Activated T-cell treated with anti-CD3 and anti-CD28 coated beads, Interleukin-2, amount 50 U/mL, for 48 hours (primary cell): ENCODE data around the gene NDE1.
"Not testable (repeated sequence)": the region's sequence is repeated elsewhere in the genome, so short reads cannot be mapped to it uniquely, and the experiment has no call there.

Source experiments
- DNase-seq, 2 experiments: peaks; one replicate each; pipeline ENCODE4 v3.0.0-alpha.2; 2020

The NDE1 gene

DNA sequence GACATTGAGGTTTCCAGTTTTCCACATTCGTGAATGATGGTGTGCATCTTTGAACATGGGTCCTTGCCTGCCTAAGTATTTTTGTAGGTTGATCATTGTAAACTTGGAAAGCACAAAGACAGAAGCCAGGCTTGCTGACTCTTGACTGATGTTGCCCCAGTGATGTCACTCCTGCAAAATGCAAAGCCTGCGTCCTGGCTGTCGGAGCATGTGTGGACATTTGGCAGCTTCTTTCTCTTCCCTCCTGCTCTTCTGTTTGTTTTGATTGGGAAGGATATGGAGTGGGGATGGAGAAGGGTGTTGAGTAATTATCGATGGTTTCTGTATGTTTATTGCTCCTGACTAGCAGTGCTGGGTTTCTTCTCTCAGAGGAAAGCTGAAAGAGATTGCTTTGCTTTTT lies 3.2 kb downstream of the NDE1 start:
- DNase-seq: no peak

DNA sequence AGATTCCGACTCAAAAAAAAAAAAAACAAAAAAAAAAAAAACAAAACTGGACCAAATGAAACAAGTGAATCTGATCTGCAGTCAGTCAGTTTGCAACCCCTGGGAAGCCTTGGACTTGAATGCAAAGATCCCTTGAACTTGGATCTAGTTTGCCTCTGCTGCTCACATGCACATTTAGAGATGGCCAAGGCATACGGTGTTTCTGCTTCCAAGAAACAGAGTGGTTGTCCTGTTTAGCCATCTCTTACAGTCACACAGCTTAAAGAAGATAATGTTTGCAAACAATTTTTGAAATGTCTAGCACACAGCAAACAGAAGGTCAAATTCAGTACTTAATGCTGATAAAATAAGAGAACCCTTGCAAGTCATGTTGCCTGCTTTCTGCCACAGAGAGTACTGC lies 4.5 kb downstream of the NDE1 start:
- no peak for DNase-seq

DNA sequence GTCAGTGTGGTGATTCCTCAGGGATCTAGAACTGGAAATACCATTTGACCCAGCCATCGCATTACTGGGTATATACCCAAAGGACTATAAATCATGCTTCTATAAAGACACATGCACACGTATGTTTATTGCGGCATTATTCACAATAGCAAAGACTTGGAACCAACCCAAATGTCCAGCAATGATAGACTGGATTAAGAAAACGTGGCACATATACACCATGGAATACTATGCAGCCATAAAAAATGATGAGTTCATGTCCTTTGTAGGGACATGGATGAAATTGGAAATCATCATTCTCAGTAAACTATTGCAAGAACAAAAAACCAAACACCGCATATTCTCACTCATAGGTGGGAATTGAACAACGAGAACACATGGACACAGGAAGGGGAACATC lies 5.5 kb downstream of the NDE1 start:
- not testable (repeated sequence) for DNase-seq

DNA sequence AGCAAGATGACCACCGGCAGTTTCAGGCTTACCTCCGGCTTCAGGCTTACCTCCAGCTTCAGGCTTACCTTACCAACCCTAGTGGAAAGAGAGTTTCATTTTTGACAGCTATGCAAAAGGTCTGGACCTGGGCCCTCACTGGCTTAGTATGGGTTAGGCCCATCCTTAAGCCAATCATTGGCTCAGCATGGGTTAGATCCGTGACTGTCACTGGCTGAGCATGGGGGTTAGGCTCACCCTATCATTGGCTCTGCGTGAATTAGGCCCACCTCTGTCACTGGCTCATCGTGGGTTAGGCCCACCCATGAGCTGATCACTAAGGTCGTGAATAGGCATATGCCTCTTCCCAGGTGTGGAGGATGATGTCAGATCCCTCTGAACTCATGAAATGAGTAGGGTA lies 8.1 kb downstream of the NDE1 start:
- DNase-seq: no peak

DNA sequence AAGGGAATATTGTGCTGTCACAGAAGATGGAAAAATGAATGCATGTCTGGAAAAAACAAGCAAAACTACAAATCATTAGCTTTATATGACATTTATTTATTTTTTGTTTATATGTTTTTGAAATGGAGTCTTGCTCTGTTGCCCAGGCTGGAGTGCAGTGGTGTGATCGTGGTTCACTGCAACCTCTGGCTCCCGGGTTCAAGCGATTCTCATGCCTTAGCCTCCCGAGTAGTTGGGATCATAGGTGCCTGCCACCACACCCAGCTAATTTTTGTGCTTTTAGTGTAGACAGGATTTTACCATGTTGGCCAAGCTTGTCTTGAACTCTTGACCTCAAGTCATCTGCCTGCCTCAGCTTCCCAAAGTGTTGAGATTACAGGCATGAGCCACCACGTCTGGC lies 8.5 kb downstream of the NDE1 start:
- no peak for DNase-seq

DNA sequence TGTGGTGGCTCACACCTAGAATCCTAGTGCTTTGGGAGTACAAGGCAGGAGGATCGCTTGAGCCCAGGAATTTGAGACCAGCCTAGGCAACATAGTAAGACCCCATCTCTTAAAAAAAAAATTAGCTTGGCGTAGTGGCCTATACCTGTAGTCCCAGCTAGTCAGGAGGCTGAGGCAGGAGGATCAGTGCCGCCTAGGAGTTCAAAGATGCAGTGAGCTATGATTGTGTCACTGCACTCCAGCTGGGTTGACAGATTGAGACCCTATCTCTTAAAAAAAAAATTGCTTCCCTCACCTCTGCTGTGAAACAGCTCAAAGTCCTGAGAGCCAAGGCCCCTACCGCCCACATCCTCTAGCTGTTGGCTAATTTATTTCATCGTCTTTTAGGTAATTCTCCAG lies 10.2 kb downstream of the NDE1 start:
- no peak for DNase-seq

DNA sequence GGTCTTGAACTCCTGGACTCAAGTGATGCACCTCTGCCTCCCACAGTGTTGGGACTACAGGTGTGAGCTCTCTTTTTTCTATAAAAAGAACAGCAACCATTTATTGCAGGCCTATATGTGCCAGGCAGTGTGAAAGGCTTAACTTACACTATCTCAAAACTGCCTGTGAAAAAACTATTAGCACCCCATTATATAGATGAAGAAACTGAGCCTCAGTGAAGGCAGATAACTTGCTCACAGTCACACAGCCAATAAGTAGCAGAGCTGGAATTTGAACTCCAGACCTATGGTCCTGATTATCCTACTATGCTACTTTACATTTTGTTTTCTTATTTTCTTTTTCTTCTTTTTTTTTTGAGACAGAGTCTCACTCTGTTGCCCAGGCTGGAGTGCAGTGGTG lies 15.1 kb downstream of the NDE1 start:
- DNase-seq: no peak

DNA sequence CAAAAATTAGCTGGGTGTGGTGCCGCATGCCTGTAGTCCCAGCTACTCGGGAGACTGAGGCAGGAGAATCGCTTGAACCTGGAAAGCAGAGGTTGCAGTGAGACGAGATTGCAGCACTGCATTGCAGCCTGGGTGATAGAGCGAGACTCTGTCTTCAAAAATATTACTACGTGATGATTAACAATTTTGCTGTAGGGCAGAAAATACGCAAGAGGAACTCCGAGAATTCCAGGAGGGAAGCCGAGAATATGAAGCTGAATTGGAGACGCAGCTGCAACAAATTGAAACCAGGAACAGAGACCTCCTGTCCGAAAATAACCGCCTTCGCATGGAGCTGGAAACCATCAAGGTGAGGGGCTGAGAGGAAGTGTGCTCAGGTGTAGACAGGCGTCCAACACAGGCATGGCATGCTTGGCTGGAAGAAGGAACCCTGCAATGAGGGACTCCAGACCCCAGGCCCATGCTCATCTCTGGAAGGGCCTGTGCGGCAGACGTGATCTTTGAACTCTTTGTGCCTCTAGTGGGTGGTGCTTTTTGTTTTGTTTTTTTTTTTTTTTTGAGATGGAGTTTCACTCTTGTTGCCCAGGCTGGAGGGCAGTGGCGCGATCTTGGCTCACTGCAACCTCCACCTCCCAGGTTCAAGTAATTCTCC lies 17.2 kb downstream of the NDE1 start:
- no peak for DNase-seq

DNA sequence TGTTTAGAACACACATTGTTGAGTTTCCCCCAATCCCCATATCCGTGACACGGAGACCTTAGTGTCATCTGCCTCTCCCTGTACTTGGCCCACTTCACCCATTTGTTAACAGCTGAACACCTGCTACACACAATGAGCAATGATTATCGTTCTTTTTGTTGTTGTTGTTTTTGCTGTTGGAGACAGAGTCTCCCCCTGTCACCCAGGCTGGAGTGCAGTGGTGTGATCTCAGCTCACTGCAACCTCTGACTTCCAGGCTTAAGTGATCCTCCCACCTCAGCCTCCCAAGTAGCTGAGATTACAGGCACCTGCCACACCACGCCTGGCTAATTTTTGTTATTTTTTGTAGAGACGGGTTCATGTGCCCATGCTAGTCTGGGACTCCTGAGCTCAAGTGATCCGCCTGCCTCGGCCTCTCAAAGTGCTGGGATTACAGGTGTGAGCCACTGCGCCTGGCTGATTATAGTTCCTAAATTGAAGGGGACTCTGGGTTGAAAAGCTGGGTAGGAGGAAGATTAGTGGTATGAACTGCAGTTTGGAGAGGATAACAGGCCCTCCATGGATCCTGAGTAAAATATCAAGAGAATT lies 21.6 kb downstream of the NDE1 start:
- DNase-seq: no peak

DNA sequence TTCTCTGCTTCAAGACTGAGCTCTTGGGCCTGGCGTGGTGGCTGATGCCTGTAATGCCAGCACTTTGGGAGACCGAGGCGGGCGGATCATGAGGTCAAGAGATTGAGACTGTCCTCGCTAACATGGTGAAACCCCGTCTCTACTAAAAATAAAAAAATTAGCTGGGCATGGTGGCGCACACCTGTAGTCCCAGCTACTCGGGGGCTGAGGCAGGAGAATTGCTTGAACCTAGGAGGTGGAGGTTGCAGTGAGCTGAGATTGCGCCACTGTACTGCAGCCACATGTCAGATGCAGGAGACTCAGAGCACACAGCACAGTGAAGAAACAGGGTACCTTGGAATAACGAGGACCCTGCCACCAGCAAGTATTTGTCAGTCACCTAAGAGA lies 22.1 kb downstream of the NDE1 start:
- DNase-seq: not testable (repeated sequence)

DNA sequence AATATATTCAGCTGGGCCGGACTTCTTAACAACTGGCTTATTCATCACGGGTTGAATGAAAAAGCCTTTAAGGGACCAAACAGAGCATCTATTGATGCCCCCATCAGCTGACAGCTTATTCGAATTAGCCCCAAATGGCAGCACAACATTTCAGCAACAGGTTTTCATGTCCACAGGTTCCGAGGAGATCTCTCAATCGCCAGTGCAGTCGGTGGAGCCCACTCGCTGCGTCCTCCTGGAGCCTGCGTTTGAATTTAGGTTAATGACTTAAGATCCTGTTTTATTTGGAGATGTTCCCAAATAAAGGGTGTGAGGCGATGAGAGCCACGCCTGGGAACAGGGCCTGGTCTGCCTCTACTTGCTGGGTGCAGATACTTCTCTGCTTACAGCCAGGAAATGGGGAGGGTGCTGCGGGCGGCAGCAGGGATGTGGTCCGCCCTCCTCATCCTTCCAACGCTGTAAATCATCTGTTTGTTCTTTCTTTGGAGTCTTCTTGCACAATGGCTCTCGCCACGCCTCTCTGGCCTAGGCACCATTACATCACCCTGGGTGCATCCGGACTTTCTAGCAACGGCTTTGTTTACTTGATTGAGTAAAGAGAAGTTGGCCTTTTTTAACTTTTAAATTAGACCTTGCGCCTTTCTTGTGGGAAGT lies 22.6 kb downstream of the NDE1 start:
- peak; percentile 57 to 66 for DNase-seq

DNA sequence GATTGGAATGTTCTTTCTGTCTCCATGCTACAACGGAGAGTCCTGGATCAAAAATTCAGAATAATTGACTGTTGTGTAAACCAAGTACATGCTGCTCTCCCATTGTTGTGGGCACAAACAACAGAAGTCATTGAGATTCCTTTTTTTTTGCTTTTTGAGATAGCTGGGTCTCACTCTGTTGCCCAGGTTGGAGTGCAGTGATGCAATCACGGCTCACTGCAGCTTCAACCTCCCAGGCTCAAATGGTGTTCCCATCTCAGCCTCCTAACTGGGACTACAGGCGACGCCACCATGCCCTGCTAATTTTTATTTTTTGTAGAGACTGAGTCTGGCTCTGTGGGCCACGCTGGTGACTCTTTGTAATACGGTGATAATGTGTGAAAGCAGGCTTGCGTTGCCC lies 24.5 kb downstream of the NDE1 start:
- no peak for DNase-seq

DNA sequence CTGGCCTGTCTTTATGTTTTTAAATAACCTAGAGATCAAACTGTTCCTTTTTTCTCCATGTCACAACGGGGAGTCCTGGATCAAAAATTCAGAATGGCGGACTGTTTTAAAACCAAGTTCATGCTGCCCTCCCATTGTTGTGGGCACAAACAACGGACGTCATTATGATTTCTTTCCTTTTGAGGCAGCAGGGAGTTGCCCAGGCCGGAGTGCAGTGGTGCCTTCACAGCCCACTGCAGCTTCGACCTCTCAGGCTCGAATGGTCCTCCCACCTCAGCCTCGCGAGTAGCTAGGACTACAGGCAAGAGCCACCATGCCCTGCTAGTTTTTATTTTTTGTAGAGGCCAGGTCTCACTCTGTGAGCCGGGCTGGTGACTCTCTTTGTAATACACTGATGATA lies 26.5 kb downstream of the NDE1 start:
- DNase-seq: no peak

DNA sequence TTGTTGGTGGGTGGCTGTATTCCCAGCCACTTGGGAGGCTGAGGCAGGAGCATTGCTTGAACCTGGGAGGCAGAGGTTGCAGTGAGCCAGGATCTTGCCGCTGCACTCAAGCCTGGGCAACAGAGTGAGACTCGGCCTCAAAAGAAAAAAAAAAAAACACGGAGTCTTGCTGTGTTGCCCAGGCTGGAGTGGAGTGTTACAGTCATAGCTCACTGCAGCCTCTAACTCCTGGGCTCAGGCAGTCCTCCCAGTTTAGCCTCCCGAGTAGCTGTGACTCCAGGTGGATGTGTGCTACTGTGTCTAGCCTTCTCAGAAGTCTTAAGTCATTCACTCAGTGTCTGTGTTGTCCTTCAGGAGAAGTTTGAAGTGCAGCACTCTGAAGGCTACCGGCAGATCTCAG lies 27.4 kb downstream of the NDE1 start:
- DNase-seq: no peak

DNA sequence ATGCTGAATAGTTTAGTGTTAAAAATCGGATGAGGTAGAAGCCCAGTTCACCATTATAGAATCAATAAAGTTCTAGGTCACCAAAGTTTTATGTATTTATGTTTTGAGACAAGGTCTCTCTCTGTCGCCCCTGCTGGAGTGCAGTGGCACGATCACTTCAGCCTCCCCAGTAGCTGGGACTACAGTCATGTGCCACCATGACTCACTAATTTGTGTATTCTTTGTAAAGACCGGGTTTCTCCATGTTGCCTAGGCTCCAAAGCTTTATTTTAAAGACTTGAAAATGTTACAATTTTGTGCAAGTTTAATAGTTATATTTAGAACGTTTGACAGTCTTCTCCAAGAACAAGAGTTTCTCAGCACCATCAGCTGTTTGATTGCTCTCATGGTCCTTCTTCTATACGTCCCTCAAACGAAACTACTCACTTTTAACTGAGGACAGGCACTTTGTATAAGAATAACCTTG lies 32.1 kb downstream of the NDE1 start:
- DNase-seq: peak; percentile 51

DNA sequence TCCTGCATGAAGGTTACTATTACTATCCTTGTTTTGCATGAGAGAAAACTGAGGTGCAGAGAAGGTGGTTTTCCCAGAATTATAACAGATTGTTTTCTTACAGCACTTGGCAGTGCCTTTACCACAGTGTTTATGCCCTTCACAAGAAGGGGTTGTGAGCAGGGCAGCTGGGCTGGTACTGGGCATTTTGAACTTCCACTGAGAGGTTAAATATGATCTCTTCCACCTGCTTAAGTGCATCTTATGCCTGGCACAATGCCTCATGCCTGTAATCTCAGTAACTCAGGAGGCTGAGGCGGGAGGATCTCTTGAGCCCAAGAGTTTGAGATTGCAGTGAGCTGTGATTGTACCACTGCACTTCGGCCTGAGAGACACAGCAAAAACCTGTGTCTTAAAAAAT lies 36.2 kb downstream of the NDE1 start:
- DNase-seq: no peak

DNA sequence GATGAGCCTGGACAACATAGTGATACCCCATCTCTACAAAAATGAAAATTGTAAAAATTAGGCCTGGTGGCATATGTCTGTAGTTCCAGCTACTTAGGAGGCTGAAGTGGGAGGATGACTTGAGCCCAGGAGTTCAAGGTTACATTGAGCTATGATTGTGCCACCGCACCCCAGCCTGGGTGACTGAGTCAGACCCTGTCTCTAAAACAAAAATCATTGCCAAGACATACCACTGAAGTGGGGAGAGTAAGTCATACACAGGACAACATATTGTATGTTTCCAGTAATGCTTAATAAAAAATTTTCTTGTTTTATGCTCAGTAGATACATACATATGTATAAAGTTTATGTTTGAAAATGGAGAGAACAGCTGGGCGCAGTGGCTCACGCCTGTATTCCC lies 39.2 kb downstream of the NDE1 start:
- no peak for DNase-seq

DNA sequence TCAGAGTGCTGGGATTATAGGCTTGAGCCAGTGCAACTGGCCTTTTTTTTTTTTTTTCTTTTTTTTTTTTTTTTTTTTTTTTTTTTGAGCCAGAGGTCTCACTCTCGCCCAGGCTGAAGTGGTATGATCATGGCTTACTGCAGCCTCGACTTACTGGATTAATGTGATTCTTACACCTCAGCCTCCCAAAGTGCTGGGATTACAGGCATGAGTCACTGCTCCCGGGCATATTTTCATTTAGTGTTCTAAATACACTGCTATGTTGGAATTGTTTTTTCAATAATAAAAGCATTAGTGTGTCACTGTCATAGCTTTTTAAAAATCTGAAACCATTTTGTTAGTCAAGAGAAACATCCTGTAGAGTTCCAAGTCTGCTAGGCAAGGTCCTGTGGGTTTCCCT lies 40.3 kb downstream of the NDE1 start:
- DNase-seq: no peak

DNA sequence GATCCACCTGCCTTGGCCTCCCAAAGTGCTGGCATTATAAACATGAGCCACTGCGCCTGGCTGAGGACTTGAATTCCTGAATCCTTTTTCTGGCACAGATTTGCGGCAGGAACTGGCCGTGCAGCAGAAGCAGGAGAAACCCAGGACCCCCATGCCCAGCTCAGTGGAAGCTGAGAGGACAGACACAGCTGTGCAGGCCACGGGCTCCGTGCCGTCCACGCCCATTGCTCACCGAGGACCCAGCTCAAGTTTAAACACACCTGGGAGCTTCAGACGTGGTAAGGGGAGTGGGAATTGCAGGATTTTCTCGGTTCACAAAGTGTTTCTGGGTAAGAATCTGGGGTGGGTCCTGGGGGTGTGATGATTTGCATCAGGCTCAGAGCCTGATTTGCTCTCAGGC lies 41.0 kb downstream of the NDE1 start:
- no peak for DNase-seq

DNA sequence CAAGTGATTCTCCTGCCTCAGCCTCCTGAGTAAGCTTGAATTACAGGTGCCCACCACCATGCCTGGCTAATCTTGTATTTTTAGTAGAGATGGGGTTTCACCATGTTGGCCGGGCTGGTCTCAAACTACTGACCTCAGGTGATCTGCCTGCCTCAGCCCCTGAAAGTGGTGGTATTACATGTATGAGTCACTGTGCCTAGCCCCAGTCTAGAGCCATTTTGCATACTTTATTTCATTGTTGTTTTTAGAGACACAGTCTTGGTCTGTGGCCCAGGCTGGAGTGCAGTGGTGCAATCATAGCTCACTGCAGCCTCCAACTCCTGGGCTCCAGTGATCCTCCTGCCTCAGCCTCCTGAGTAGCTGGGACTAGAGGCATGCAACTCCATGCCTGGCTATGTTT lies 42.5 kb downstream of the NDE1 start:
- not testable (repeated sequence) for DNase-seq

DNA sequence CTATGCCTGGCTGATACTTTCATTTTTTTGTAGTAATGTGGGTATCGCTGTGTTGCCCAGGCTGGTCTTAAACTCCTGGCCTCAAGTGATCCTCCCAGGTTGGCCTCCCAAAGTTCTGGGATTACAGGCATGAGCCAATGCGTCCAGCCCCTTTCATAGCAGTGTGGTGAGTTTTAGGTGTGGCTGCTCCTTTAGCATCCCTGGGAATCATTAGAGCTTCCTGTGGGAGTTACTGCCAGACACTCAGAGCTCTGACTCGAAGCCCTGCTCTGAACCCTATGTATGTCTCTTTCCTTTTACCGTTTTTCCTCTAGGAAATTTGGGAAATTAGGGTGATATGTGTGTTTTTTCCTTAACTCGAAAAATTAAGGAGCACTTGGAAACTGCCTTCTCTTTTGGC lies 44.5 kb downstream of the NDE1 start:
- DNase-seq: no peak

DNA sequence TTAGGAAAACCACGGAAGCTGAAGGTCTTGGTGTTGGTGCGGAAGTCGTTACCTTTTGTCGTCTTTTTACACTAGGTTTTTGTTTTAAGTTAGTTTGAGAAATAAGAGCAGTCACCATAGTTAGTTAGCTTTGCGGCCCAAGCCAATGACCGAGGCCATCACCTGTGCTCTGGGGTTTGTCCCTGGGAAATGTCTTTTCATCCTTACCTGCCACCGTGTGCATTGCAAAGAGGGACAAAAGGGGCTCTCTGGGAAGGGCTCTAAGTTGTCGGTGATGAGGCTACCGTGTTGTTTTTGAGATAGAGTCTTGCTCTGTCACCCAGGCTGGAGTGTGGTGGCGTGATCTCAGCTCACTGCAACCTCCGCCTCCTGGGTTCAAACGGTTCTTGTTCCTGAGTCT lies 49.8 kb downstream of the NDE1 start:
- DNase-seq: no peak

DNA sequence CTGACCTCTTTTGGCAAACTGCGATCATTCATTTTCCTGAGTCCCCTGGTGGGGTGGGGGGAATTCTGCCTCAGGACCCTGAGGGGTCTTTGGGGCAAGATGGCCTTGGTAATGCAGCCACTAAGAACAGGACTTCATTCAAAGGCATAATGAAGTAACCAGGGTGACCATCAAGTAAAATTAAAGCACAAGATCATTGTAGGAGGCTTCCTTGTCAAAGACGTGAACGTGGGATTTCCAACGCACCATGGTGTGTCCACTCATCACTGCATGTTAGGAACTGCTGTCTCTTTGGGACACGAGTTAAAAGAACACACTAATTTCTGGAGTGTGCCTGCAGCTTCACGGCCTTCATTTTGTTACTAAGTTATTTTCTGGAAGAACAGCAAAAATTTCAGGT lies 51.3 kb downstream of the NDE1 start:
- DNase-seq: no peak
